GM12878 (cell line): ENCODE results near the gene NR2F1-AS1. TPM values are rescaled to one million over a fixed set of nuclear protein-coding genes. Genes with fewer than 3 reads are reported as not detected.

Experiments
- ATAC-seq: fragments of 200-7000 bp; cut with Tn5 transposase; 3 replicates; pipeline ENCODE4 v1.9.1; 2020; ENCODE audit warnings: mild to moderate bottlenecking, moderate library complexity
- BruUV-seq: library from RNA; stranded (reverse); fragments of 400-500 nt; replicated peaks from 2 replicates; lab custom pipeline; 2021; lab: Mats Ljungman, UMichigan
- CTCF ChIA-PET: fragments of 300-600 bp; sonication (Branson Sonifier 250); formaldehyde crosslinking; extraction: SDS; loops from one replicate; lab custom pipeline; 2021; ENCODE audit warnings: inconsistent platforms; lab: Yijun Ruan, JAX
- POLR2A ChIA-PET: fragments of 350-600 bp; formaldehyde crosslinking; extraction: SDS; loops from one replicate; lab custom pipeline; 2021; ENCODE audit warnings: inconsistent platforms; lab: Charles Lee
- RAD21 ChIA-PET: fragments of 300-600 bp; sonication (Branson Sonifier 250); formaldehyde crosslinking; loops from one replicate; lab custom pipeline; 2023; ENCODE audit warnings: antibody characterized with exemption; ENCODE audit not compliant: unreplicated experiment; lab: Charles Lee
- SMC1A ChIA-PET: fragments of 300-600 bp; sonication (Branson Sonifier 250); formaldehyde crosslinking; loops from one replicate; lab custom pipeline; 2023; ENCODE audit not compliant: unreplicated experiment, uncharacterized antibody; lab: Charles Lee
- DNase-seq: peaks from one replicate; pipeline ENCODE4 v3.0.0-alpha.2; 2011; ENCODE audit warnings: low read depth, low spot score
- FAIRE-seq: peaks from 3 replicates; lab custom pipeline; 2011; peaks lifted over from hg19 to GRCh38; lab: Jason Lieb, UNC
- H2AFZ ChIP-seq: 2 replicates; pipeline ENCODE4 v1.6.0; 2011; ENCODE audit warnings: low read depth, low read length, control low read depth; ENCODE audit not compliant: control insufficient read depth
- H3K27ac ChIP-seq: 2 replicates; pipeline ENCODE4 v1.5.1; 2011; ENCODE audit warnings: control low read depth; ENCODE audit not compliant: control insufficient read depth, insufficient read depth
- H3K27me3 ChIP-seq, 2 experiments: replicated peaks in 1 of 2; 2 replicates each; pipeline versions ENCODE4 v1.6.0 to v1.6.1; 2011; ENCODE audit warnings: low read length in 1 of 2; ENCODE audit not compliant: control insufficient read depth in 2 of 2, insufficient read depth in 2 of 2
- H3K36me3 ChIP-seq, 2 experiments: 2 replicates each; pipeline ENCODE4 v1.5.1; 2011; ENCODE audit warnings: low read length in 1 of 2; ENCODE audit not compliant: control insufficient read depth in 2 of 2, insufficient read depth in 2 of 2
- H3K4me1 ChIP-seq: 2 replicates; pipeline ENCODE4 v1.6.1; 2011; ENCODE audit warnings: mild to moderate bottlenecking, low read length, moderate library complexity, mixed read lengths; ENCODE audit not compliant: control insufficient read depth, insufficient read depth
- H3K4me2 ChIP-seq: 2 replicates; pipeline ENCODE4 v1.6.0; 2011; ENCODE audit warnings: control low read depth; ENCODE audit not compliant: control insufficient read depth, insufficient read depth
- H3K4me3 ChIP-seq: fragments of 200-600 bp; sonication (generic); 2 replicates; pipeline ENCODE4 v1.5.1; 2016
- H3K79me2 ChIP-seq: 2 replicates; pipeline ENCODE4 v1.6.0; 2011; ENCODE audit warnings: low read length; ENCODE audit not compliant: control insufficient read depth, insufficient read depth
- H3K9ac ChIP-seq: 2 replicates; pipeline ENCODE4 v1.8.0; 2011; ENCODE audit warnings: low read length, control low read depth, mixed read lengths; ENCODE audit not compliant: control insufficient read depth, insufficient read depth
- H3K9me3 ChIP-seq: replicated peaks from 3 replicates; pipeline ENCODE4 v1.5.1; 2011; ENCODE audit warnings: mild to moderate bottlenecking, low read length; ENCODE audit not compliant: control insufficient read depth, insufficient read depth
- H4K20me1 ChIP-seq: 2 replicates; pipeline ENCODE4 v1.6.0; 2011; ENCODE audit not compliant: control insufficient read depth, insufficient read depth
- ATF7 ChIP-seq: fragments of 450-650 bp; IDR thresholded peaks from 2 replicates; pipeline ENCODE4 v1.6.1; 2016; ENCODE audit warnings: low read depth, mild to moderate bottlenecking
- CREM ChIP-seq: IDR thresholded peaks from 2 replicates; pipeline ENCODE4 v1.6.1; 2014; ENCODE audit warnings: antibody characterized with exemption, low read depth
- ETV6 ChIP-seq, 2 experiments: fragments of 450-650 bp in 1 of 2; IDR thresholded peaks in 1 of 2; conservative IDR thresholded peaks in 1 of 2; 2 replicates each; pipeline ENCODE4 v1.6.1; 2014; ENCODE audit warnings: antibody characterized with exemption in 1 of 2, borderline replicate concordance in 1 of 2, low read depth in 1 of 2, mild to moderate bottlenecking in 1 of 2, moderate library complexity in 1 of 2
- GABPA ChIP-seq: IDR thresholded peaks from 2 replicates; pipeline ENCODE4 v1.6.1; 2014; ENCODE audit warnings: antibody characterized with exemption, low read depth, mild to moderate bottlenecking, inconsistent platforms
- HDAC6 ChIP-seq: fragments of 200-600 bp; sonication (generic); IDR thresholded peaks from one replicate; pipeline ENCODE4 v1.8.0; 2017; ENCODE audit warnings: antibody characterized with exemption; ENCODE audit not compliant: unreplicated experiment
- IRF3 ChIP-seq: fragments of 450-650 bp; IDR thresholded peaks from 2 replicates; pipeline ENCODE4 v1.6.1; 2014; ENCODE audit warnings: mild to moderate bottlenecking
- MXI1 ChIP-seq: fragments of 150-350 bp; IDR thresholded peaks from 2 replicates; pipeline ENCODE4 v1.6.1; 2011; ENCODE audit warnings: low read depth, mild to moderate bottlenecking, inconsistent platforms, low read length, improper control_type of control experiment
- POLR2AphosphoS2 ChIP-seq: IDR thresholded peaks from 2 replicates; pipeline ENCODE4 v1.6.1; 2011; ENCODE audit warnings: low read depth, mild to moderate bottlenecking, low read length, improper control_type of control experiment, moderate library complexity
- RAD51 ChIP-seq: fragments of 450-650 bp; IDR thresholded peaks from 2 replicates; pipeline ENCODE4 v1.6.1; 2016; ENCODE audit warnings: moderate library complexity, mild to moderate bottlenecking, inconsistent platforms
- RBBP5 ChIP-seq: fragments of 200-600 bp; sonication (generic); conservative IDR thresholded peaks from 2 replicates; pipeline ENCODE4 v1.6.1; 2016
- RFX5 ChIP-seq: IDR thresholded peaks from 2 replicates; pipeline ENCODE4 v1.6.1; 2011; ENCODE audit warnings: low read depth, low read length, improper control_type of control experiment
- SREBF2 ChIP-seq: IDR thresholded peaks from 2 replicates; pipeline ENCODE4 v1.6.1; 2012; ENCODE audit warnings: mild to moderate bottlenecking, low read length
- TAF1 ChIP-seq: IDR thresholded peaks from 2 replicates; pipeline ENCODE4 v1.6.1; 2011; ENCODE audit warnings: mild to moderate bottlenecking, low read depth, low read length, borderline replicate concordance
- TCF12 ChIP-seq: IDR thresholded peaks from 2 replicates; pipeline ENCODE4 v1.6.1; 2011; ENCODE audit warnings: low read depth, mild to moderate bottlenecking, low read length
- WRNIP1 ChIP-seq: IDR thresholded peaks from 2 replicates; pipeline ENCODE4 v1.6.1; 2011; ENCODE audit warnings: low read depth, low read length, improper control_type of control experiment, borderline replicate concordance
- ZNF384 ChIP-seq: IDR thresholded peaks from 2 replicates; pipeline ENCODE4 v1.6.1; 2012; ENCODE audit warnings: low read depth, mild to moderate bottlenecking, low read length, improper control_type of control experiment, borderline replicate concordance
- WGBS: methylation state at CpG from one replicate; pipeline ENCODE4 v1.1.6; 2016; ENCODE audit warnings: low lambda C conversion rate; ENCODE audit not compliant: insufficient replicate concordance, insufficient coverage; ENCODE audit errors: missing lambda C conversion rate; 5-methylcytosine and 5-hydroxymethylcytosine counted together
- in situ Hi-C: fragments of 300-500 bp; cut with MboI; formaldehyde crosslinking; loops from 9 replicates; pipeline ENCODE4 v1.14.3; 2018; ENCODE audit warnings: mixed read lengths
- intact Hi-C: fragments of 100-400 bp; cut with micrococcal nuclease; formaldehyde crosslinking; loops from one replicate; pipeline ENCODE4 v1.14.2; 2022; ENCODE audit not compliant: unreplicated experiment
- polyA plus RNA-seq, 11 experiments: library from polyadenylated mRNA; depleted of rRNA in 4 of 11; unstranded in 6 of 11; stranded (reverse) in 5 of 11; fragments of >200 nt; fragmentation: Nextera tagmentation in 4 of 11; fragmentation: Illumina TruSeq in 1 of 11; extraction: Ambion mirVana in 4 of 11; extraction: Trizol in 1 of 11; gene quantifications; 1 replicate in 1 of 11; 2 replicates in 10 of 11; pipeline versions ENCODE4 v1.2.1 to v1.2.3, GENCODE V29; 2011 to 2016; ENCODE audit warnings: inconsistent platforms in 2 of 11, missing spikeins in 2 of 11, low read depth in 1 of 11
- total RNA-seq, 4 experiments: library from RNA; depleted of rRNA in 3 of 4; stranded (reverse); fragments of >200 nt in 3 of 4; fragmentation: Illumina TruSeq in 1 of 4; extraction: Trizol in 1 of 4; gene quantifications; 2 replicates each; pipeline versions ENCODE4 v1.2.1 to v1.2.3, GENCODE V29; 2013 to 2021

NR2F1-AS1 gene
- total and polyA plus RNA-seq, 10 of the 15 experiments (the other 5 are each of a cell fraction or from before 2014, with no cell fraction given) = 0.11 to 0.85 (median 0.27) TPM

GRCh38 chr5:93569300-93570160 lies 11.5 kb downstream of the NR2F1-AS1 start:
- ATAC-seq (no peak), DNase-seq (no peak), FAIRE-seq (no peak)
- ChIA-PET RAD21 (interaction anchor here (1.0 kb wide), 1 partner anchor 10 kb away, joined by 3 read pairs; no protein-coding TSS in a partner anchor), CTCF (no interaction called here), POLR2A (no interaction called here), SMC1A (no interaction called here)
- no peaks in the 10 kb centered on the region for H4K20me1 ChIP-seq
- H3K4me2 ChIP-seq = no peak overlapping the region
- no peaks in the 10 kb centered on the region for H3K4me1 ChIP-seq
- H3K27ac ChIP-seq = no peak overlapping the region
- no peak overlapping the region for H2AFZ ChIP-seq
- no peak overlapping the region for H3K4me3 ChIP-seq
- H3K79me2 ChIP-seq = no peaks in the 10 kb centered on the region
- H3K9me3 ChIP-seq = no peaks in the 10 kb centered on the region; the same call in 1 of the 3 replicates
- H3K9ac ChIP-seq = no peak overlapping the region
- H3K36me3 ChIP-seq = no peaks in the 10 kb centered on the region
- WGBS = 49% methylated on average over 13 of the region's 13 CpGs
- in situ Hi-C loops (no loop called here), intact Hi-C loops (no loop called here)
- TF ChIP-seq ETV6 (conservative IDR thresholded peaks at IDR 0.05 in 1 of 2, IDR thresholded peaks at IDR 0.05 in 1 of 2; ENCODE audit: borderline replicate concordance in 1 of 2, low read depth in 1 of 2) (no peak), RBBP5 (no peak), WRNIP1 (no peak), HDAC6 (no peak), MXI1 (no peak), TCF12 (no peak), SREBF2 (no peak), RFX5 (no peak), IRF3 (no peak), GABPA (no peak), RAD51 (no peak), TAF1 (no peak), CREM (no peak), POLR2AphosphoS2 (no peak), ATF7 (no peak), ZNF384 (no peak)
- BruUV-seq = no TSS peak
- H3K27me3 ChIP-seq = peaks cover 15 to 27% of the 10 kb centered on the region in 2 experiments
